Measurements from ENCODE around the gene ZNF343.
"Not testable (repeated sequence)": the region's sequence is repeated elsewhere in the genome, so short reads cannot be mapped to it uniquely, and the experiment has no call there.

Gene ZNF343

GRCh38 chr20:2528671-2529271 is 20.1 kb upstream of the ZNF343 start:
- ChIA-PET POLR2A (ENCODE audit: low non-redundant PET) (no interaction called here), CTCF (interaction anchor here (0.6 to 1.0 kb wide), 3 partner anchors 11 to 323 kb away, joined by 3 to 11 read pairs (median 3); no protein-coding TSS in a partner anchor)
- no peak for DNase-seq (ENCODE audit: low spot score)

GRCh38 chr20:2527762-2528161 is 19.0 kb upstream of the ZNF343 start:
- ChIA-PET CTCF (no interaction called here), POLR2A (ENCODE audit: low non-redundant PET) (no interaction called here)
- H3K27ac ChIP-seq, result no peak overlapping the region
- no peak for DNase-seq (ENCODE audit: low spot score)
- no peak for TF ChIP-seq CTCF (conservative IDR thresholded peaks at IDR 0.05; ENCODE audit: low read depth)

More at GRCh38 chr20:2528671-2529271, 20.1 kb upstream of the ZNF343 start:
- no peak overlapping the region for H3K27ac ChIP-seq
- TF ChIP-seq CTCF (conservative IDR thresholded peaks at IDR 0.05; ENCODE audit: low read depth), result no peak

GRCh38 chr20:2526218-2526583 is 17.5 kb upstream of the ZNF343 start:
- POLR2A ChIA-PET (ENCODE audit: low non-redundant PET); CTCF ChIA-PET; H3K27ac ChIP-seq; DNase-seq (ENCODE audit: low spot score): not testable (repeated sequence)

- DNase-seq (ENCODE audit: low spot score), result peak; percentile 51
- CTCF ChIA-PET, result interaction anchor here (0.6 to 2.3 kb wide), 18 partner anchors 8 to 1341 kb away, joined by 3 to 13 read pairs (median 4); partner anchors contain the start of genes NOP56 and ZNF343
- POLR2A ChIA-PET (ENCODE audit: low non-redundant PET), result no interaction called here
- peak; percentile 67 for TF ChIP-seq CTCF (conservative IDR thresholded peaks at IDR 0.05; ENCODE audit: low read depth)
- peak overlapping the region; percentile 64 for H3K27ac ChIP-seq
Observed at GRCh38 chr20:2524709-2525506, 16.2 kb upstream of the ZNF343 start.

GRCh38 chr20:2523919-2524708 is 15.4 kb upstream of the ZNF343 start:
- DNase-seq (ENCODE audit: low spot score), result peak; percentile 55
- peak overlapping the region; percentile 64 for H3K27ac ChIP-seq
- ChIA-PET POLR2A (ENCODE audit: low non-redundant PET) (no interaction called here), CTCF (interaction anchor here (0.5 to 2.3 kb wide), 21 partner anchors 9 to 1340 kb away, joined by 3 to 13 read pairs (median 4); partner anchors contain the start of genes NOP56 and ZNF343)
- TF ChIP-seq CTCF (conservative IDR thresholded peaks at IDR 0.05; ENCODE audit: low read depth), result peak; percentile 98

GRCh38 chr20:2522826-2523429 is 14.2 kb upstream of the ZNF343 start:
- CTCF ChIA-PET, result interaction anchor here (0.6 to 2.3 kb wide), 8 partner anchors 9 to 199 kb away, joined by 3 to 13 read pairs (median 4); partner anchors contain the start of gene ZNF343
- POLR2A ChIA-PET (ENCODE audit: low non-redundant PET), result interaction anchor here (0.9 kb wide), 1 partner anchor 15 kb away, joined by 3 read pairs; no protein-coding TSS in a partner anchor
- not testable (repeated sequence) for H3K27ac ChIP-seq; DNase-seq (ENCODE audit: low spot score)
